Measurements from ENCODE around the gene RALY.

- TF ChIP-seq, protein P1, sequence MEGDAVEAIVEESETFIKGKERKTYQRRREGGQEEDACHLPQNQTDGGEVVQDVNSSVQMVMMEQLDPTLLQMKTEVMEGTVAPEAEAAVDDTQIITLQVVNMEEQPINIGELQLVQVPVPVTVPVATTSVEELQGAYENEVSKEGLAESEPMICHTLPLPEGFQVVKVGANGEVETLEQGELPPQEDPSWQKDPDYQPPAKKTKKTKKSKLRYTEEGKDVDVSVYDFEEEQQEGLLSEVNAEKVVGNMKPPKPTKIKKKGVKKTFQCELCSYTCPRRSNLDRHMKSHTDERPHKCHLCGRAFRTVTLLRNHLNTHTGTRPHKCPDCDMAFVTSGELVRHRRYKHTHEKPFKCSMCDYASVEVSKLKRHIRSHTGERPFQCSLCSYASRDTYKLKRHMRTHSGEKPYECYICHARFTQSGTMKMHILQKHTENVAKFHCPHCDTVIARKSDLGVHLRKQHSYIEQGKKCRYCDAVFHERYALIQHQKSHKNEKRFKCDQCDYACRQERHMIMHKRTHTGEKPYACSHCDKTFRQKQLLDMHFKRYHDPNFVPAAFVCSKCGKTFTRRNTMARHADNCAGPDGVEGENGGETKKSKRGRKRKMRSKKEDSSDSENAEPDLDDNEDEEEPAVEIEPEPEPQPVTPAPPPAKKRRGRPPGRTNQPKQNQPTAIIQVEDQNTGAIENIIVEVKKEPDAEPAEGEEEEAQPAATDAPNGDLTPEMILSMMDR (IDR thresholded peaks at IDR 0.05) = no peak
- TF ChIP-seq POLR2A (IDR thresholded peaks at IDR 0.05) = no peak
These were observed 126.5 kb downstream of the RALY start for GRCh38 chr20:34120213-34120612.

All from body of pancreas (tissue), 4 donors.